HepG2 (cell line): Measurements from ENCODE around the gene TECPR1. TPM values are rescaled to one million over a fixed set of nuclear protein-coding genes. Genes with fewer than 3 reads are reported as not detected.
A peak's percentile ranks its signal among the peaks of the same experiment; 100 is the strongest.

Experiments used
- BORCS8-MEF2B ChIP-seq: sonication (generic); formaldehyde crosslinking; IDR thresholded peaks from 2 replicates; pipeline ENCODE4 v1.8.0; 2022; ENCODE audit warnings: mild to moderate bottlenecking, missing genetic modification reagents
- GABPA ChIP-seq, 2 experiments: IDR thresholded peaks; 2 replicates each; pipeline ENCODE4 v1.6.1; 2011 to 2016; ENCODE audit warnings: low read depth in 2 of 2, low read length in 1 of 2, missing biosample characterization in 1 of 2, missing genetic modification characterization in 1 of 2
- HMG20B ChIP-seq: conservative IDR thresholded peaks from 2 replicates; pipeline ENCODE4 v1.6.1; 2016; ENCODE audit warnings: missing genetic modification reagents, missing compliant biosample characterization
- MTA1 ChIP-seq: sonication (generic); formaldehyde crosslinking; IDR thresholded peaks from 2 replicates; pipeline ENCODE4 v1.4.0; 2020; ENCODE audit warnings: missing genetic modification reagents, mild to moderate bottlenecking, borderline replicate concordance
- NCOA2 ChIP-seq: sonication (generic); formaldehyde crosslinking; IDR thresholded peaks from 2 replicates; pipeline ENCODE4 v1.8.0; 2022; ENCODE audit warnings: inconsistent platforms
- NCOR1 ChIP-seq: fragments of 200-600 bp; sonication (generic); IDR thresholded peaks from 2 replicates; pipeline ENCODE4 v1.7.0; 2017; ENCODE audit warnings: antibody characterized with exemption, low read length, borderline replicate concordance
- TBL1XR1 ChIP-seq: fragments of 150-350 bp; IDR thresholded peaks from 2 replicates; pipeline ENCODE4 v1.6.1; 2014; ENCODE audit warnings: borderline replicate concordance, low read length; ENCODE audit not compliant: partially characterized antibody
- TFDP1 ChIP-seq: IDR thresholded peaks from 2 replicates; pipeline ENCODE4 v1.6.1; 2016; ENCODE audit warnings: missing compliant biosample characterization, missing genetic modification reagents, borderline replicate concordance
- ZNF431 ChIP-seq: sonication (generic); formaldehyde crosslinking; IDR thresholded peaks from 2 replicates; pipeline ENCODE4 v1.9.0; 2022; ENCODE audit warnings: missing genetic modification reagents, low read depth, mild to moderate bottlenecking, borderline replicate concordance
- ZNF724P ChIP-seq: sonication (generic); formaldehyde crosslinking; IDR thresholded peaks from 2 replicates; pipeline ENCODE4 v1.8.0; 2022; ENCODE audit warnings: missing genetic modification reagents, borderline replicate concordance
- polyA plus RNA-seq, 8 experiments: library from polyadenylated mRNA; depleted of rRNA in 3 of 8; stranded (reverse) in 7 of 8; unstranded in 1 of 8; fragments of >200 nt; fragmentation: Illumina TruSeq in 4 of 8; extraction: Trizol in 4 of 8; gene quantifications; 2 replicates each; pipeline versions ENCODE4 v1.2.1 to v1.2.3, GENCODE V29; 2011 to 2016; ENCODE audit warnings: low read depth in 4 of 8, missing spikeins in 1 of 8, mixed read lengths in 1 of 8; ENCODE audit not compliant: insufficient read depth in 1 of 8
- total RNA-seq, 5 experiments: library from RNA; depleted of rRNA; stranded (reverse); fragments of >200 nt; fragmentation: Illumina TruSeq; extraction: Trizol; gene quantifications; 2 replicates each; pipeline ENCODE4 v1.2.3, GENCODE V29; 2016; ENCODE audit warnings: low read depth in 1 of 5
- TF ChIP-seq, protein P1 (sequence below): IDR thresholded peaks from 2 replicates; pipeline ENCODE4 v1.6.1; 2018; ENCODE audit warnings: missing genetic modification reagents, mild to moderate bottlenecking, missing compliant biosample characterization

The TECPR1 gene
- total and polyA plus RNA-seq, 2 of the 13 experiments (the other 11 are each of a cell fraction or from before 2014, with no cell fraction given) = 2.3 to 6.3 TPM

DNA sequence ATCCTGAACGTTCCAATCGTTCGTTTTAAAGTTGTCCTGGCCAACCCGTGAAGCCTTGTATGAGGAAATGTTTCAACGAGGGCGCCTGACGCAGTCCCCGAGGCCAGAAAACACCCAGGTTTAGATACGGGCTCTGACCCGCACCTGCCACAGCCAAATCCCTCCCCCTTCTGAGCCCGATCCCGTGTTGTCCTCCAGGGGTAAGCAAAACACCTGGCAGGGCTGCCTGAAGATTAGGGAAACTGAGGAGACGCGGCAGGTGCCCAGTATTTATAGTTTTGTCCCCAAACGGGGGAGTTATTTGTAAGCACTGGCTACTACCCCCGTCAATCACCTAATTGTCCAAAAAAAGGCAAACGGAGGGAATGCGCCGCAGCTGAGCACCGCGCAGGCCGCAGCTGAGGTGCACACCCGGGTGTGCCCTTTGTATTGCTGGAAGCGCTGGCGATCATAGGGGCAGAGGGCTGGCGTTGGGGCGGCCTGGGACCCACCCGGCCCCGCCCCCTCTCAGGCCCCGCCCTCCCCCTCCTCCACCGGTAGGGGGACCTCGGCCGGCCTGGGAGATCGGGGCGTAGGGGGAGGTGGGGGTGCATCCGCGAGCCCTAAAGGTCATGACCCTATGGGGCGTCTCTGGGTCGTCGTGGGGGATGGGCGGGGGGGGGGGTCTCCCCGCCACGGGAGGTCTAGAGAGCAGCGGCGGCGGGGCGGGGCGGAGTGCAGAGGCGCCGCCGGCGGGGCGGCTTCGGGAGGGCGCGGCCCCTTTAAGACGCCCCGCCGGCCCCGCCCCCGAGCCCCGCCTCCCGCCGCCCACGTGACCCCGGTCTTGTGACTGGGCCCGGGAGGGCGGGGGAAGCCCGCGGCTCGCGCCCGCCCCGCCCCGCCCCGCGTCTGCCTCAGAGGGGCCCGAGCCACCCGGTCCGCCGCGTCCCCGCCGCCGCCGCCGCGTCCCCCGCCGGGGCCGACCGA is 29.0 kb upstream of the TECPR1 start, which contains the start of gene BRI3 (continued):
- TF ChIP-seq HMG20B (CRISPR knock-in tag) (no peak), NCOR1 (0 out of 2 replicates have a peak, but pooled peaks have one; percentile 11), TFDP1 (CRISPR knock-in tag) (peak; percentile 9; the same call in 1 of the 2 replicates), BORCS8-MEF2B (CRISPR knock-in tag) (peak; percentile 37; the same call in 1 of the 2 replicates), ZNF431 (CRISPR knock-in tag) (no peak), ZNF724P (CRISPR knock-in tag) (no peak), TBL1XR1 (peak; percentile 39), NCOA2 (CRISPR knock-in tag) (0 out of 2 replicates have a peak, but pooled peaks have one; percentile 43), MTA1 (no peak), GABPA (IDR thresholded peaks at IDR 0.05; ENCODE audit: low read depth, low read length) (no peak), GABPA (CRISPR knock-in tag; IDR thresholded peaks at IDR 0.05; ENCODE audit: low read depth) (0 out of 2 replicates have a peak, but pooled peaks have one; percentile 11)
- TF ChIP-seq, protein P1, sequence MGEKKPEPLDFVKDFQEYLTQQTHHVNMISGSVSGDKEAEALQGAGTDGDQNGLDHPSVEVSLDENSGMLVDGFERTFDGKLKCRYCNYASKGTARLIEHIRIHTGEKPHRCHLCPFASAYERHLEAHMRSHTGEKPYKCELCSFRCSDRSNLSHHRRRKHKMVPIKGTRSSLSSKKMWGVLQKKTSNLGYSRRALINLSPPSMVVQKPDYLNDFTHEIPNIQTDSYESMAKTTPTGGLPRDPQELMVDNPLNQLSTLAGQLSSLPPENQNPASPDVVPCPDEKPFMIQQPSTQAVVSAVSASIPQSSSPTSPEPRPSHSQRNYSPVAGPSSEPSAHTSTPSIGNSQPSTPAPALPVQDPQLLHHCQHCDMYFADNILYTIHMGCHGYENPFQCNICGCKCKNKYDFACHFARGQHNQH (CRISPR knock-in tag) = peak; percentile 53; the same call in 1 of the 2 replicates
